Hepatocyte (in vitro differentiated cells): ENCODE measurements around the gene GRID1. TPM values are rescaled to one million over a fixed set of nuclear protein-coding genes. Genes with fewer than 3 reads are reported as not detected.

Source experiments
- DNase-seq: peaks from one replicate; pipeline ENCODE4 v3.0.0-alpha.2; 2016; ENCODE audit warnings: low spot score
- H2AFZ ChIP-seq: fragments of 200-600 bp; sonication (generic); 2 replicates; pipeline ENCODE4 v1.6.0; 2016; ENCODE audit warnings: antibody characterized with exemption, mild to moderate bottlenecking
- H3K27ac ChIP-seq: fragments of 200-600 bp; sonication (generic); 2 replicates; pipeline ENCODE4 v1.5.1; 2016; ENCODE audit warnings: mild to moderate bottlenecking
- H3K27me3 ChIP-seq: fragments of 200-600 bp; sonication (generic); 2 replicates; pipeline ENCODE4 v1.6.1; 2016
- H3K36me3 ChIP-seq: fragments of 200-600 bp; sonication (generic); replicated peaks from 2 replicates; pipeline ENCODE4 v1.5.1; 2016; ENCODE audit warnings: low read depth; ENCODE audit not compliant: insufficient read depth
- H3K4me1 ChIP-seq: fragments of 200-600 bp; sonication (generic); 2 replicates; pipeline ENCODE4 v1.5.1; 2016; ENCODE audit warnings: mild to moderate bottlenecking, moderate library complexity; ENCODE audit not compliant: insufficient read depth
- H3K4me2 ChIP-seq: fragments of 200-600 bp; sonication (generic); 2 replicates; pipeline ENCODE4 v1.6.0; 2016
- H3K4me3 ChIP-seq: fragments of 200-600 bp; sonication (generic); 2 replicates; pipeline ENCODE4 v1.5.1; 2016; ENCODE audit warnings: mild to moderate bottlenecking
- H3K79me2 ChIP-seq: fragments of 200-600 bp; sonication (generic); 2 replicates; pipeline ENCODE4 v1.6.0; 2017; ENCODE audit warnings: mild to moderate bottlenecking
- H3K9me2 ChIP-seq: fragments of 200-600 bp; sonication (generic); replicated peaks from 2 replicates; pipeline ENCODE4 v1.6.0; 2017; ENCODE audit warnings: mild to moderate bottlenecking; ENCODE audit not compliant: insufficient read depth
- H3K9me3 ChIP-seq: fragments of 200-600 bp; sonication (generic); 2 replicates; pipeline ENCODE4 v1.5.1; 2016; ENCODE audit warnings: low read depth, mild to moderate bottlenecking
- H4K20me1 ChIP-seq: fragments of 200-600 bp; sonication (generic); 2 replicates; pipeline ENCODE4 v1.6.0; 2016; ENCODE audit warnings: mild to moderate bottlenecking; ENCODE audit not compliant: insufficient read depth, poor library complexity, severe bottlenecking
- CTCF ChIP-seq: fragments of 200-600 bp; sonication (generic); IDR thresholded peaks from 2 replicates; pipeline ENCODE4 v1.5.1; 2016; ENCODE audit warnings: antibody characterized with exemption, mild to moderate bottlenecking; ENCODE audit not compliant: poor library complexity
- EZH2 ChIP-seq: fragments of 200-600 bp; sonication (generic); IDR thresholded peaks from 2 replicates; pipeline ENCODE4 v1.6.1; 2016; ENCODE audit warnings: antibody characterized with exemption, mild to moderate bottlenecking, borderline replicate concordance
- EZH2phosphoT487 ChIP-seq: fragments of 200-600 bp; sonication (generic); IDR thresholded peaks from one replicate; pipeline ENCODE4 v1.6.1; 2018; ENCODE audit warnings: antibody characterized with exemption, mild to moderate bottlenecking, low read depth, moderate library complexity; ENCODE audit not compliant: unreplicated experiment, severe bottlenecking
- WGBS: methylation state at CpG from one replicate; pipeline ENCODE4 v1.1.6; 2016; ENCODE audit warnings: low lambda C conversion rate; ENCODE audit errors: missing lambda C conversion rate; 5-methylcytosine and 5-hydroxymethylcytosine counted together
- polyA plus RNA-seq: library from polyadenylated mRNA; unstranded; fragments of >200 nt; fragmentation: Nextera tagmentation; extraction: Ambion mirVana; gene quantifications from 2 replicates; pipeline ENCODE4 v1.2.1, GENCODE V29; 2016
- total RNA-seq: library from RNA; depleted of rRNA; stranded (reverse); fragments of >200 nt; gene quantifications from 2 replicates; pipeline ENCODE4 v1.2.3, GENCODE V29; 2014

The GRID1 gene
- total and polyA plus RNA-seq, 2 experiments from 2014 or later, result 0.07 to 0.37 TPM

DNA sequence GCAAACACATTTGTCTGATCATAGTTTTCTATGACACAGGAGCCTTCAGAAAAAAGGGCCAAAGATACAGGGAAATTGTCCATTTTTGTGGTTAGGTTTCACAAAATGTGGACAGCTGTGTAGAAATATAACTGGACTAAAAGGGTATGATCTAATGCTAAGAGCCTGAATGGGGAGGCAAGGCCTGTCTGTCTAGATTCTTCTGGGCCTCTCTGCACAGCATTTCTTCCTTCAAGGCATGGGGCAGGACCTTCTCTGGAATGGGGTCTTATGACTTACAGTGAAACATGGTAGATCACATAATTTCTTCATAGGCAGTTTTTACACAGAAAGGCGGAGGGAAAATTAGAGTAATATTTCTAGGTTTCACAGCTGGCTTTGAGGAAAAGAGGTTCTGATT, 795.7 kb downstream of the GRID1 start:
- no peaks in the 10 kb centered on the region for H3K79me2 ChIP-seq
- no peaks in the 10 kb centered on the region for H4K20me1 ChIP-seq
- no peak for TF ChIP-seq EZH2phosphoT487
- 95% methylated on average over 1 of the region's 1 CpG for WGBS
- H3K9me3 ChIP-seq, result no peaks in the 10 kb centered on the region
- no peaks in the 10 kb centered on the region for H3K36me3 ChIP-seq
- no peak overlapping the region for H3K27ac ChIP-seq
- no peaks in the 10 kb centered on the region for H3K9me2 ChIP-seq
- DNase-seq, result no peak
- H2AFZ ChIP-seq, result no peak overlapping the region
- H3K4me3 ChIP-seq, result no peak overlapping the region
- H3K4me2 ChIP-seq, result no peak overlapping the region
- H3K27me3 ChIP-seq, result no peaks in the 10 kb centered on the region
- no peaks in the 10 kb centered on the region for H3K4me1 ChIP-seq

DNA sequence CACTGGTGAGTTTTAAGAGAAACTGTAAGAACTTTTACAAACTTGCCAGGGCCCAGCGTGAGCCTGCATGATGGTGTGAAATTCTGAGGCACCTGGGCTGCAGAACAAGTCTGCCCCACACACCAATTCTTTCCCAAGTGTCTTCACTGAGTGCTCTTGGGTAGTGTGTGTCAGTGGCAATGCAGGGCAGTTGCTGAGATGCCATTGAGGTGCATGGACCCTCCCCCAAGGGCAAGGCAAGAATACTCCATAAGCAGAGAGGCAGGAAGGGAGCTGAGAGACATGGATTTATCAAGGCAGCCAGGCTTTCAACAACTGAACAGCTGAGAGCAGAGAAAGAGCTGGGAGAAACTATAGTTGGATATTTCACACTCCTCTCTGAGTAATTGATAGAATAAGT, 801.2 kb downstream of the GRID1 start:
- Histone ChIP-seq H3K27me3 (no peaks in the 10 kb centered on the region), H3K9me2 (no peaks in the 10 kb centered on the region), H4K20me1 (no peaks in the 10 kb centered on the region), H3K4me2 (no peak overlapping the region), H3K4me3 (no peak overlapping the region), H3K27ac (no peak overlapping the region), H2AFZ (no peak overlapping the region), H3K79me2 (no peaks in the 10 kb centered on the region), H3K9me3 (no peaks in the 10 kb centered on the region), H3K36me3 (no peaks in the 10 kb centered on the region), H3K4me1 (no peaks in the 10 kb centered on the region)
- no peak for DNase-seq
- TF ChIP-seq EZH2, result no peak
- no peak for TF ChIP-seq CTCF
- no peak for TF ChIP-seq EZH2phosphoT487
- WGBS, result 52% methylated on average over 1 of the region's 1 CpG

- Histone ChIP-seq H3K9me3 (no peaks in the 10 kb centered on the region), H2AFZ (no peak overlapping the region), H3K79me2 (no peaks in the 10 kb centered on the region), H4K20me1 (no peaks in the 10 kb centered on the region), H3K27ac (no peak overlapping the region), H3K27me3 (no peaks in the 10 kb centered on the region), H3K4me1 (no peaks in the 10 kb centered on the region), H3K36me3 (no peaks in the 10 kb centered on the region), H3K4me2 (no peak overlapping the region), H3K4me3 (no peak overlapping the region), H3K9me2 (no peaks in the 10 kb centered on the region)
- TF ChIP-seq EZH2phosphoT487 (no peak), EZH2 (no peak), CTCF (no peak)
- DNase-seq, result no peak
- 83% methylated on average over 6 of the region's 6 CpGs for WGBS
These were observed 808.1 kb downstream of the GRID1 start for GRCh38 chr10:85558533-85558932.

GRCh38 chr10:85557706-85558105, 808.9 kb downstream of the GRID1 start:
- H2AFZ ChIP-seq, result no peak overlapping the region
- TF ChIP-seq CTCF, result no peak
- no peak for TF ChIP-seq EZH2
- no peak for TF ChIP-seq EZH2phosphoT487
- H3K27ac ChIP-seq, result no peak overlapping the region
- no peaks in the 10 kb centered on the region for H3K27me3 ChIP-seq
- H4K20me1 ChIP-seq, result no peaks in the 10 kb centered on the region
- H3K9me2 ChIP-seq, result no peaks in the 10 kb centered on the region
- H3K79me2 ChIP-seq, result no peaks in the 10 kb centered on the region
- WGBS, result 96% methylated on average over 2 of the region's 2 CpGs
- H3K9me3 ChIP-seq, result no peaks in the 10 kb centered on the region
- H3K4me3 ChIP-seq, result no peak overlapping the region
- no peaks in the 10 kb centered on the region for H3K36me3 ChIP-seq
- H3K4me1 ChIP-seq, result no peaks in the 10 kb centered on the region
- H3K4me2 ChIP-seq, result no peak overlapping the region
- no peak for DNase-seq
